HG02642 (cell line): ENCODE results near the gene STYXL1.
"Not testable (repeated sequence)": the region's sequence is repeated elsewhere in the genome, so short reads cannot be mapped to it uniquely, and the experiment has no call there.

Source experiments
- ATAC-seq: cut with Tn5 transposase; IDR thresholded peaks from one replicate; pipeline ENCODE4 v1.9.1; 2021; ENCODE audit warnings: mild to moderate bottlenecking; ENCODE audit not compliant: unreplicated experiment, poor library complexity

STYXL1 gene

GRCh38 chr7:76047811-76048667 is at the start of gene STYXL1, which contains the start of gene MDH2:
TSS of gene STYXL1 (minus strand) at chr7:76048000. CDS start at chr7:76030523, 17,477 bp downstream.
TSS of gene MDH2 (plus strand) at chr7:76048106. CDS start at chr7:76048161, 55 bp downstream.
- ATAC-seq = peak; percentile 96

GRCh38 chr7:76095908-76096307 is 48.1 kb upstream of the STYXL1 start:
- no peak for ATAC-seq

DNA sequence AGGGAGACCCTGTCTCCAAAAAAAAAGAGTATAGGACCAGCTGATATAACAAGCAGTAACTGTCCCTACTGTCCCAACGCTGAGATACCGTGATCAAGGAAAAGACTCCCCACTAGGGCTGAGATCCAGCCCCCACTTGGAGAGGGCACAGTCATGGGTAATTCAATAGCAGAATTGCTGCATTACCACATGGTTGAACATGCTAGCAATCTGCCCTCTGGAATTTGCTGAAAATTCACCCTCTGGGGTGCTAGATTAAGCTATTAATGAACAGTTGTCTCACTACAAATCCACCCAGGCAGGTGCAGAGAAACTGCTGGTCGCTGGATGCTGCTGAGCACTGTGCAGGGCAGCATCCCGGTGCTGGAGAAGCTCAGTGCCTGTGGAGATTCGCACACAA is 46.5 kb upstream of the STYXL1 start:
- ATAC-seq = not testable (repeated sequence)

DNA sequence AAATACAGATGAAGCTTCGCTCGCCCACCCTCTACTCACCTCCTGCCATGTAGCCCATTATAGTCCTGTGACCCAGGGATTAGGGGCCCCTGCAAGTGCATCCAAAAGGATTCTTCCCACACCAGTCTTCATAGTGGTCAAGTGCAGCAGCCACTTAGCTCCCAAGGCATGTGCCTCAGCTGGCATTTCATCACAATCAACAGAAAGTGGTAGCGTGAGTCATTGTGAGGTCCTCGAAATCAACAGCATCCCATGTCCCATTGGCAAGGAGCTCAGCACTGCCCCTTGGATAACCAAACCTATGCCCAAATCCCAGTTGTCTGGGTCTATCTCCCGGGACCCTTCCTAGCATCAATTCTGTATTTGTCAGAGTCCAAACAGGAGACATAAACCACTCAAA is 45.7 kb upstream of the STYXL1 start:
- not testable (repeated sequence) for ATAC-seq

- ATAC-seq = no peak
Measured at GRCh38 chr7:76091506-76091905, 43.7 kb upstream of the STYXL1 start.

- no peak for ATAC-seq
Measured at GRCh38 chr7:76089865-76090475, 42.2 kb upstream of the STYXL1 start.

- ATAC-seq = not testable (repeated sequence)
Measured at GRCh38 chr7:76087362-76087791, 39.6 kb upstream of the STYXL1 start.

- ATAC-seq = no peak
Measured at GRCh38 chr7:76086070-76086469, 38.3 kb upstream of the STYXL1 start.

DNA sequence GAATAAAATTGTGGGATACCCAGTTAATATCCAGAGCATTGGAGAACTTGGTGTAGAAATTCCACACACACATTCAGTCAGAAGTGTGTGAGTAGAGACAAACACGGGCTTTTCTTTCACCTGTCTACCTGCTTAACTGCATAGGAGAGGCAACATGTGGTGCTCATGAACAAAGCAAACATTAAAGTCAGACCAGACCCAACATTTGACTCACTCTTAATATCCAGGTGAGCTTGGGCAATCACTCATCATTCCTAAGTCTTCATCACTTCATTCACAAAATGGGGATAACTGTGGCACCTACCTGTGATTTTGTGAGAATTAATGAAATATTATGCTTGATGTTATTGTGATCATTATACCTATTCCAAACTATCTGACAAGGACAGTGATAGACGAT is 36.3 kb upstream of the STYXL1 start:
- not testable (repeated sequence) for ATAC-seq

GRCh38 chr7:76080204-76080603 is 32.4 kb upstream of the STYXL1 start:
- ATAC-seq = no peak

DNA sequence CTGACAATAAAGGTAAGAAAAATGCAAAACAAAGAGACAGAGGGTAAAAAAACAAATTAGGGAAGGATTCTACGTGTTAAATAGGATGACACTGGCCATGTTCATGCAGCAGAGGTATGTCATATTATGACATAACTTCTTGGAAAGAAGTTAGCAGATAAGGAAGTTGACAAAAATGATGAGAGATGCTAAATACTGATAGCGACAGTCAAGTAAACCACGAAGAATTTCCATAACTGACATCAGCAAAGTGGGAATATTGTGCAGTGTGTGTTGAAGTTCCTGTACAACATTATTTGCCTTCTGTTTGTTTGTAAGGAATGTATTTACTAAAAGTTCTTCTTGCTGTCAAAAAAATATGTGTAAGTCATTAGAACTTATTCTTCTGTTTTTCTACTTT is 29.6 kb upstream of the STYXL1 start:
- ATAC-seq = no peak

- no peak for ATAC-seq
Measured at GRCh38 chr7:76076995-76077394, 29.2 kb upstream of the STYXL1 start.

GRCh38 chr7:76074972-76075370 is 27.2 kb upstream of the STYXL1 start:
- ATAC-seq = no peak

GRCh38 chr7:76074306-76074971 is 26.6 kb upstream of the STYXL1 start:
- no peak for ATAC-seq

GRCh38 chr7:76073335-76073990 is 25.7 kb upstream of the STYXL1 start:
- ATAC-seq = no peak

DNA sequence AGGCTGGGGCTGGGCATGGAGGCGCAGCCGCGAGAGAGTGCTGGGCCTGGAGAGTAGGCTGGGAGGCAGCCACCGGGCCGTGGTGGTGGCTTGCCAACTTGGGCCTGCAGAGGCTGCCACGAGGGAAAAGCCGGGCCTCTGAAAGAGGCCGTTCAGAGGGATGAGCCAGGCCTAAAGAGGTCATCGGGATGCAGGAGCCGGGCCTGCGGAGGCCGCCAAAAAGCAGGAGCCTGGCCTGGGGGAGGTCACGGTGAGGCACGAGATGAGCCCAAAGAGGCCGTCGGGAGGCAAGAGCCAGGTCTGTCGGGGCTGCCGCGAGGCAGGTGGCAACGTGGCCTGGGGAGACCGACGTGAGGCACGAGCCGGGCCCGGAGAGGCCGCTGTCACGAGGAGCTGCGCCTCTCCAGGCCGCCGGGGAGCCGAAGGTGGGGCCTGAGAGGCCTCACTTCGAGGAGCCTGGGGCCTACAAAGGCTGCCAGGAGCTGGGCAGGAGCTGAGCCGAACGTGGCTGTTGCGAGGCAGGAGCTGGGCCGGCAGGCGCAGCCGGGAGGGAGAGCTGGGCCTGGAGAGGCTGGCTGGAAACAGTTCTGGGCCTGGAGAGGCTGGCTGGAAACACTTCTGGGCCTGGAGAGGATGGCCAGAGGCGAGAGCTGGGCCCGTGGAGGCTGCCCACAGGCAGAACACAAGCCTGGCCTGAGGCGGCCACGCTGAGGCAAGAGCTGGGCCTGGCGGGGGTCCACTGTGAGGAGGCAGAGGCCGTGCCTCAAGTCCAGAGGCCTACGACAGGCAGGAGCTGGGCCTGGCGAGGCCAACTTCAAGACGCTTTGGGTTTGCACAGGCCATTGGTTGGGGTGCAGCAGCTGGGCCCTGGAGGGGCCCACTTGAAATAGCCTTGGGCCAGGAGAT is 24.7 kb upstream of the STYXL1 start:
- ATAC-seq = no peak

- ATAC-seq = no peak
Measured at GRCh38 chr7:76071316-76072242, 23.8 kb upstream of the STYXL1 start.

DNA sequence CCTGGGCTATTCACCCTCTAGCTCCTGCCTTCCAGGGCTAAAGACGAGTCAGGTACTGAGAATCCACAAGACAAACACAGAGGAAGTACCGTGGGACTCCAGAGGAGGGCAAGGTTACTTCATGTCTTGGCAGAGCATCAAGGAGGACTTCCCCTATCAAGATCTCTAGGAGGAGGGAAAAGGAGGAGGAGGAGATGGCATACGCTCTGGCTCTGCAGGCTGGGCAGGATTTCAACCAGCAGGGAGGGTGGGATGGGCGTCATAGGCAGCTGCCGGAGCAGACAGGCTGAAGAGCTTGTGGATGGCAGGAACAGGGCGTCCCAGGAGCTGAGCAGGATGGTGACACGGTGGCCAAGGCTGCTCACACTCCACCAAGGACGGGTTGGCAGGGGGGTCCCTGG is 21.4 kb upstream of the STYXL1 start:
- ATAC-seq = no peak
